H1 (cell line): ENCODE data around the gene RGS5. TPM values are rescaled to one million over a fixed set of nuclear protein-coding genes. Genes with fewer than 3 reads are reported as not detected.

Experiments used
- CTCF ChIA-PET: fragments of 300-600 bp; sonication (Branson Sonifier 250); formaldehyde crosslinking; loops from one replicate; lab custom pipeline; 2021; ENCODE audit not compliant: partially characterized antibody; lab: Charles Lee
- POLR2A ChIA-PET: fragments of 300-600 bp; sonication (Branson Sonifier 250); formaldehyde crosslinking; loops from one replicate; lab custom pipeline; 2021; ENCODE audit warnings: inconsistent platforms; ENCODE audit not compliant: partially characterized antibody; lab: Charles Lee
- DNase-seq, 2 experiments: peaks; one replicate each; pipeline versions ENCODE4 v3.0.0 to v3.0.0-alpha.2; 2010 to 2022; ENCODE audit warnings: low spot score in 2 of 2, low read depth in 1 of 2, mixed read lengths in 1 of 2
- FAIRE-seq: peaks from 2 replicates; lab custom pipeline; 2011; peaks lifted over from hg19 to GRCh38; lab: Jason Lieb, UNC
- H2AFZ ChIP-seq: 2 replicates; pipeline ENCODE4 v1.8.1; 2012; ENCODE audit warnings: low read length, inconsistent platforms
- H2AK5ac ChIP-seq: 2 replicates; pipeline ENCODE4 v1.6.1; 2013; ENCODE audit warnings: low read depth, low read length
- H2BK120ac ChIP-seq: replicated peaks from 2 replicates; pipeline ENCODE3; 2013; ENCODE audit warnings: low read depth, low read length, inconsistent platforms
- H2BK12ac ChIP-seq: 2 replicates; pipeline ENCODE4 v1.6.1; 2013; ENCODE audit warnings: low read depth, low read length
- H2BK15ac ChIP-seq: 2 replicates; pipeline ENCODE4 v1.6.1; 2013; ENCODE audit warnings: low read length
- H2BK20ac ChIP-seq: 2 replicates; pipeline ENCODE4 v1.6.1; 2013; ENCODE audit warnings: low read length
- H2BK5ac ChIP-seq: 2 replicates; pipeline ENCODE4 v1.6.1; 2013; ENCODE audit warnings: low read depth, low read length
- H3K14ac ChIP-seq: 2 replicates; pipeline ENCODE4 v1.6.1; 2013; ENCODE audit warnings: inconsistent platforms; ENCODE audit not compliant: insufficient read length
- H3K18ac ChIP-seq: 2 replicates; pipeline ENCODE4 v1.6.1; 2013; ENCODE audit warnings: low read length; ENCODE audit errors: extremely low read depth
- H3K23ac ChIP-seq: 2 replicates; pipeline ENCODE4 v1.6.1; 2013; ENCODE audit warnings: inconsistent platforms; ENCODE audit not compliant: insufficient read length
- H3K23me2 ChIP-seq: 2 replicates; pipeline ENCODE4 v1.6.1; 2013; ENCODE audit warnings: low read depth, low read length
- H3K27ac ChIP-seq: 2 replicates; pipeline ENCODE4 v1.6.1; 2011; ENCODE audit warnings: low read depth, low read length, inconsistent platforms
- H3K27me3 ChIP-seq, 4 experiments: replicated peaks in 1 of 4; 1 replicate in 1 of 4; 2 replicates in 3 of 4; pipeline versions ENCODE4 v1.6.1 to v1.8.1; 2011 to 2013; ENCODE audit warnings: low read length in 3 of 4, mild to moderate bottlenecking in 3 of 4, inconsistent platforms in 2 of 4, mixed read lengths in 2 of 4, moderate library complexity in 1 of 4; ENCODE audit not compliant: control insufficient read depth in 3 of 4, insufficient read depth in 3 of 4; ENCODE audit errors: extremely low read depth in 1 of 4
- H3K36me3 ChIP-seq, 4 experiments: 2 replicates each; pipeline versions ENCODE4 v1.6.1 to v1.8.1; 2011 to 2013; ENCODE audit warnings: mild to moderate bottlenecking in 4 of 4, low read length in 3 of 4, moderate library complexity in 2 of 4, control low read depth in 1 of 4, inconsistent platforms in 1 of 4; ENCODE audit not compliant: insufficient read depth in 4 of 4, control insufficient read depth in 2 of 4
- H3K4ac ChIP-seq: replicated peaks from 2 replicates; pipeline ENCODE3; 2013; ENCODE audit warnings: low read length, low read depth, mixed read lengths, inconsistent platforms; ENCODE audit not compliant: insufficient read length
- H3K4me1 ChIP-seq, 4 experiments: replicated peaks in 1 of 4; 1 replicate in 1 of 4; 2 replicates in 3 of 4; pipeline versions ENCODE4 v1.6.1 to v1.8.1; 2011 to 2013; ENCODE audit warnings: low read length in 3 of 4, inconsistent platforms in 2 of 4, mixed read lengths in 1 of 4; ENCODE audit not compliant: insufficient read depth in 4 of 4, control insufficient read depth in 3 of 4
- H3K4me2 ChIP-seq, 2 experiments: 2 replicates each; pipeline versions ENCODE4 v1.6.1 to v1.8.1; 2011 to 2013; ENCODE audit warnings: low read depth in 2 of 2, low read length in 2 of 2, control low read depth in 1 of 2, inconsistent platforms in 1 of 2, mild to moderate bottlenecking in 1 of 2; ENCODE audit not compliant: insufficient read depth in 1 of 2
- H3K4me3 ChIP-seq, 4 experiments: fragments of 200-600, 300-600 bp in 1 of 4; sonication (generic), shearing (Covaris generic), sonication (Bioruptor Twin) in 1 of 4; 2 replicates each; pipeline versions ENCODE4 v1.5.1 to v1.8.1; 2011 to 2016; ENCODE audit warnings: low read length in 4 of 4, low read depth in 3 of 4, control low read depth in 2 of 4, inconsistent platforms in 2 of 4, mild to moderate bottlenecking in 2 of 4, mixed read lengths in 1 of 4, moderate library complexity in 1 of 4; ENCODE audit not compliant: insufficient read depth in 2 of 4; ENCODE audit errors: extremely low read depth in 1 of 4
- H3K56ac ChIP-seq: replicated peaks from 2 replicates; pipeline ENCODE3; 2013; ENCODE audit warnings: low read depth, mild to moderate bottlenecking, mixed read lengths, low read length, inconsistent platforms; ENCODE audit not compliant: insufficient read length
- H3K79me1 ChIP-seq: 2 replicates; pipeline ENCODE4 v1.6.1; 2013; ENCODE audit warnings: low read depth, low read length, control low read depth
- H3K79me2 ChIP-seq, 2 experiments: 2 replicates each; pipeline versions ENCODE4 v1.6.1 to v1.8.1; 2012 to 2013; ENCODE audit warnings: low read length in 2 of 2, mild to moderate bottlenecking in 2 of 2, inconsistent platforms in 1 of 2; ENCODE audit not compliant: insufficient read depth in 2 of 2, control insufficient read depth in 1 of 2
- H3K9ac ChIP-seq, 4 experiments: replicated peaks in 1 of 4; 1 replicate in 1 of 4; 2 replicates in 3 of 4; pipeline versions ENCODE4 v1.6.1 to v1.8.1; 2011 to 2013; ENCODE audit warnings: low read depth in 3 of 4, low read length in 3 of 4, control low read depth in 2 of 4, mild to moderate bottlenecking in 2 of 4, moderate library complexity in 2 of 4, inconsistent platforms in 1 of 4; ENCODE audit errors: extremely low read depth in 1 of 4
- H3K9me3 ChIP-seq, 2 experiments: 2 replicates each; pipeline versions ENCODE4 v1.6.1 to v1.8.1; 2012 to 2013; ENCODE audit warnings: mild to moderate bottlenecking in 2 of 2, moderate library complexity in 2 of 2, control low read depth in 1 of 2, inconsistent platforms in 1 of 2, low read depth in 1 of 2, low read length in 1 of 2, mixed read lengths in 1 of 2; ENCODE audit not compliant: insufficient read depth in 2 of 2
- H4K20me1 ChIP-seq, 2 experiments: replicated peaks in 1 of 2; 2 replicates each; pipeline versions ENCODE3 to v1.8.1; 2011 to 2013; ENCODE audit warnings: inconsistent platforms in 2 of 2, low read length in 2 of 2, mild to moderate bottlenecking in 1 of 2; ENCODE audit not compliant: insufficient read depth in 2 of 2, control insufficient read depth in 1 of 2
- H4K5ac ChIP-seq: 2 replicates; pipeline ENCODE4 v1.6.1; 2013; ENCODE audit warnings: low read length, low read depth, mixed read lengths, inconsistent platforms; ENCODE audit not compliant: insufficient read length
- H4K8ac ChIP-seq: 2 replicates; pipeline ENCODE4 v1.8.0; 2013; ENCODE audit warnings: mild to moderate bottlenecking, moderate library complexity, low read length, inconsistent platforms; ENCODE audit not compliant: insufficient read depth; ENCODE audit errors: extremely low read depth
- H4K91ac ChIP-seq: replicated peaks from 2 replicates; pipeline ENCODE3; 2013; ENCODE audit warnings: low read length, mixed read lengths, inconsistent platforms; ENCODE audit not compliant: insufficient read length
- CBX8 ChIP-seq: fragments of 300-800, 300-1000 bp; sonication (generic); IDR thresholded peaks from 2 replicates; pipeline ENCODE4 v1.7.1; 2016; ENCODE audit warnings: low read depth, low read length, borderline replicate concordance
- EGR1 ChIP-seq: IDR thresholded peaks from 2 replicates; pipeline ENCODE4 v1.6.1; 2011; ENCODE audit warnings: low read depth, low read length, borderline replicate concordance
- POU5F1 ChIP-seq: IDR thresholded peaks from 2 replicates; pipeline ENCODE4 v1.6.1; 2011; ENCODE audit warnings: low read depth, mild to moderate bottlenecking, low read length, moderate library complexity
- RFX5 ChIP-seq: IDR thresholded peaks from 2 replicates; pipeline ENCODE4 v1.6.1; 2011; ENCODE audit warnings: low read depth, low read length, improper control_type of control experiment, borderline replicate concordance
- SIX5 ChIP-seq: IDR thresholded peaks from 2 replicates; pipeline ENCODE4 v1.6.1; 2011; ENCODE audit warnings: mild to moderate bottlenecking, low read depth, low read length
- WGBS, 2 experiments: shearing (Covaris generic) in 1 of 2; methylation state at CpG; one replicate each; pipeline versions ENCODE4 v1.1.6 to v1.1.7; 2013 to 2015; ENCODE audit warnings: low lambda C conversion rate in 2 of 2, mixed read lengths in 2 of 2, inconsistent platforms in 1 of 2, low coverage in 1 of 2, missing lambda C conversion rate in 1 of 2; ENCODE audit not compliant: insufficient replicate concordance in 2 of 2, insufficient coverage in 1 of 2, insufficient read length in 1 of 2; ENCODE audit errors: extremely low coverage in 1 of 2, missing lambda C conversion rate in 1 of 2; 5-methylcytosine and 5-hydroxymethylcytosine counted together
- polyA plus RNA-seq, 7 experiments: library from polyadenylated mRNA; depleted of rRNA in 3 of 7; stranded (reverse) in 5 of 7; unstranded in 2 of 7; fragments of >200 nt in 5 of 7; fragments of 200-250 nt in 2 of 7; gene quantifications; 1 replicate in 5 of 7; 2 replicates in 1 of 7; 4 replicates in 1 of 7; pipeline versions ENCODE4 v1.2.1 to v1.2.3, GENCODE V29; 2011 to 2013; ENCODE audit warnings: missing spikeins in 2 of 7, mixed read lengths in 2 of 7
- total RNA-seq: library from RNA; stranded (reverse); fragmentation: NEBNext Ultra II Directional; extraction: Animal tissue kit (Norgen Biotek cat#: 25700); gene quantifications from 2 replicates; pipeline ENCODE4 v1.2.1, GENCODE V29; 2021

Gene RGS5
- total and polyA plus RNA-seq, 2 of the 8 experiments (the other 6 are each of a cell fraction or from before 2014, with no cell fraction given): 75.5 to 103 TPM

- 34% methylated on average over 5 of the region's 5 CpGs; no CpG with 5 or more reads in 1 of the 2 experiments for WGBS, 2 experiments
- no peak overlapping the region for H2BK15ac ChIP-seq
- TF ChIP-seq EGR1 (no peak), RFX5 (no peak), POU5F1 (no peak), SIX5 (no peak), CBX8 (no peak)
- no peak overlapping the region for H3K4me3 ChIP-seq
- H2BK5ac ChIP-seq: no peak overlapping the region
- H4K20me1 ChIP-seq: no peaks in the 10 kb centered on the region
- H2BK120ac ChIP-seq: no peak overlapping the region
- H3K79me1 ChIP-seq: no peaks in the 10 kb centered on the region
- CTCF ChIA-PET: no interaction called here
- POLR2A ChIA-PET: no interaction called here
- H3K56ac ChIP-seq: no peak overlapping the region
- H2BK12ac ChIP-seq: no peak overlapping the region
- no peak overlapping the region for H3K18ac ChIP-seq
- no peak overlapping the region for H2AFZ ChIP-seq
- H3K27ac ChIP-seq: no peak overlapping the region
- H3K79me2 ChIP-seq: no peaks in the 10 kb centered on the region
- no peak overlapping the region for H3K14ac ChIP-seq
- no peak overlapping the region for H3K4me2 ChIP-seq
- FAIRE-seq: peak; percentile 42
- DNase-seq: no peak
- peaks cover 0 to 5% of the 10 kb centered on the region in 2 experiments; a peak in 2 of 4 replicates for H3K9me3 ChIP-seq
- H3K4me1 ChIP-seq: peaks cover 2 to 4% (median 3%) of the 10 kb centered on the region in 4 experiments; a peak in 3 of 7 replicates
- peaks cover 0 to 13% (median 5%) of the 10 kb centered on the region in 4 experiments; a peak in 3 of 8 replicates for H3K36me3 ChIP-seq
- H4K5ac ChIP-seq: no peak overlapping the region
- H4K91ac ChIP-seq: no peak overlapping the region
- H3K9ac ChIP-seq: no peak overlapping the region
- H3K23ac ChIP-seq: no peak overlapping the region
- H2AK5ac ChIP-seq: no peak overlapping the region
- H3K4ac ChIP-seq: no peak overlapping the region
- H4K8ac ChIP-seq: no peak overlapping the region
- H3K23me2 ChIP-seq: no peaks in the 10 kb centered on the region
- no peak overlapping the region for H2BK20ac ChIP-seq
- peaks cover 0 to 1% (median 0%) of the 10 kb centered on the region in 4 experiments; a peak in 1 of 7 replicates for H3K27me3 ChIP-seq
These were observed 47.1 kb downstream of the RGS5 start for GRCh38 chr1:163155606-163156005.
